T-helper 2 cell treated with Interferon-gamma antibody and Interleukin-4, amounts not matched to agents 100 ng/mL and 5 ng/mL, for 36 hours (primary cell): Measurements from ENCODE around the gene QPCTL. TPM values are rescaled to one million over a fixed set of nuclear protein-coding genes. Genes with fewer than 3 reads are reported as not detected.
"Not testable (repeated sequence)": the region's sequence is repeated elsewhere in the genome, so short reads cannot be mapped to it uniquely, and the experiment has no call there.

Experiments used
- intact Hi-C: fragments of 100-400 bp; cut with micrococcal nuclease; formaldehyde crosslinking; loops from one replicate; pipeline ENCODE4 v1.15.1; 2023
- total RNA-seq: library from RNA; stranded (reverse); gene quantifications from 2 replicates; pipeline ENCODE4 v1.2.3, GENCODE V29; 2022

The QPCTL gene
- total RNA-seq, 1 donor from 2014 or later = 8.2 TPM

DNA sequence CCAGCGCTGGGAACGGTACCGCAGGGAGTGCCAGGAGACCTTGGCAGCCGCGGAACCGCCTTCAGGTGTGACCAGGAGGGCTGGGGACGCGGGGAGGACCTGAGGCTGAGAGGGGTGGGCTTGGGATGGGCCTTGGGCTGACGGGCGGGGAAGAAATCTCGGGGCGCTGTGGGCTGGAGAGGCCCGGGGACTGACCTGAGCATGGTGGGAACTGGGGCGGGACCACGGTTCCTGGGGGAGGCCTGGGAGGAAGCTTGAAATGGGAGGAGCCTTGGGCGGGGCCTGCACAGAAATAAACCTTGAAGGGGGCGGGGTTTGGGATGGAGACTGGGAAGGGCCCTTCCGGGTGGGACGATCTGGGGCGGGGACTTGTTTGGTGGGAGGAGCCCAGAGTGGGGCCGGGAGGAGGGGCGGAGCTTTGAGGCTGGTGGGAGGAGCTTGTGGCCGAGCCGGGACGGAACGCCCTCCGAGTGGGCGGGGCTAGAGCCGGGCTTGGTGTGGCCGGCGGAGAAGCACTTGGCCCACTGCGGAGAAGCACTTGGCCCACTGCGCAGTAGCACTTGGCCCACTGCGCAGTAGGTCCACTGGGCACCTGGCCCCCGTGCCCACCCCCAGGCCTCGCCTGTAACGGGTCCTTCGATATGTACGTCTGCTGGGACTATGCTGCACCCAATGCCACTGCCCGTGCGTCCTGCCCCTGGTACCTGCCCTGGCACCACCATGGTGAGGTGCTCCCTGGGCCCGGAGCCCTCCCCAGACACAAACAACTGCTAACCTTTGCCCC, 21.6 kb upstream of the QPCTL start:
- intact Hi-C loops = loop anchor here (2.0 kb wide), 1 partner anchor 22 kb away; the partner anchor contains the start of gene QPCTL

DNA sequence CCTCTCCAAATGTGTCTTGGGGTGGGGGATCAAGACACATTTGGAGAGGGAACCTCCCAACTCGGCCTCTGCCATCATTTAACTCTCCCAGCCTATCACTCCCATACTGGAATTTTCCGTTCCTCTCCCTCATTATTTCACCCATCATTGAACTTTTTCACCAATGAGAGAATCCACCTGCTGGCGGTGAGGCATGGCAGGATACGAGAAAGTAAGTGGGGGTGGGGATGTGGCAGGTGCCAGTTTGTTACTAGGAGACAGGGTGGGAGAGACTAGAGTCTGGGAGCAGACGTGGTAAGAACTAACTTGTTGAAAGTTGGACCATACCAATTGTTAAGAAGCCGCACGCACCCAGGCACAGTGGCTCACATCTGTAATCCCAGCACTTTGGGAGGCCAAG, 17.5 kb upstream of the QPCTL start:
- intact Hi-C loops = no loop called here

DNA sequence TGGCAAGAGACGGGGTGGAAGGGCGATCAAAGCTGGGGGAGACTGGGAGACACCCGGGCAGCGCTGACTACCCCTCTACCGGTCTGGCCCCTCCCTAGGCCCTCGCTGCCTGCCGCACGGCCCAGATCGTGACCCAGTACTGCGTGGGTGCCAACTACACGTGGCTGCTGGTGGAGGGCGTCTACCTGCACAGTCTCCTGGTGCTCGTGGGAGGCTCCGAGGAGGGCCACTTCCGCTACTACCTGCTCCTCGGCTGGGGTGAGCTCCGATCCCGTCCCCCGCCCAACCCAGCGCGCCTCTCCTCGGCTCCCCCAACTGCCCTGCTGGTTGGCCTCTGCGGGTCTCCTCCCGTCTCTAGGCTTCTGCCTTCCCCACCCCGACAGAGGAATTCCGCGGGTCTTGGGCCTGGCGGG, 15.6 kb upstream of the QPCTL start:
- intact Hi-C loops = no loop called here

DNA sequence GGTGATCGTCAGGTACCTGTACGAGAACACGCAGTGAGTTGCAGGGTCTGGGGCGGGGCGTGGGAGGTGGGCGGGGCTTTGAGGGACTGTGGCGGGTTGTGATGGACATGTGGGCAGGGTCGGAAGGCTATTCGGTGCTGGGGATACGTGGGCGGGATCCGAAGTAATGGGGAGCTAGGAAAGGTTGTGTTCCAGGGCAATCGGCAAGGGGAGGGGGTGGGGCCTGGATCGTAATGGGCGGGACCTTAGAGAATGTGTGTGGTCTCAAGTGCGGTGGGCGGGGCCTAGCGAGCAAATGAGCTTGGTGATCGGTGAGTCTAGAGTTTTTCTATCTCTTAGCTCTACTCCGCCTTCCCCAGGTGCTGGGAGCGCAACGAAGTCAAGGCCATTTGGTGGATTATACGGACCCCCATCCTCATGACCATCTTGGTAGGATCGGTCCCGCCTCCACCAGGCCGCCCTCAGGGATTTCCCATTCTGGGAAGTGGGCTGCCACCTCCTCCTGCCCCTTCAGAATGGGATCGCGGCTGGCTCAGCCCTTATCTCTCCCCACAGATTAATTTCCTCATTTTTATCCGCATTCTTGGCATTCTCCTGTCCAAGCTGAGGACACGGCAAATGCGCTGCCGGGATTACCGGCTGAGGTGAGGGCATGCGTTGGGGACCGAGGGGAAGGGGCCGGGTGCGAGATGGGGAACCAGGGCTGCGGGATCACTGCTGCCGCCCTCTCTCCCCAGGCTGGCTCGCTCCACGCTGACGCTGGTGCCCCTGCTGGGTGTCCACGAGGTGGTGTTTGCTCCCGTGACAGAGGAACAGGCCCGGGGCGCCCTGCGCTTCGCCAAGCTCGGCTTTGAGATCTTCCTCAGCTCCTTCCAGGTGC, 14.9 kb upstream of the QPCTL start:
- intact Hi-C loops = no loop called here

DNA sequence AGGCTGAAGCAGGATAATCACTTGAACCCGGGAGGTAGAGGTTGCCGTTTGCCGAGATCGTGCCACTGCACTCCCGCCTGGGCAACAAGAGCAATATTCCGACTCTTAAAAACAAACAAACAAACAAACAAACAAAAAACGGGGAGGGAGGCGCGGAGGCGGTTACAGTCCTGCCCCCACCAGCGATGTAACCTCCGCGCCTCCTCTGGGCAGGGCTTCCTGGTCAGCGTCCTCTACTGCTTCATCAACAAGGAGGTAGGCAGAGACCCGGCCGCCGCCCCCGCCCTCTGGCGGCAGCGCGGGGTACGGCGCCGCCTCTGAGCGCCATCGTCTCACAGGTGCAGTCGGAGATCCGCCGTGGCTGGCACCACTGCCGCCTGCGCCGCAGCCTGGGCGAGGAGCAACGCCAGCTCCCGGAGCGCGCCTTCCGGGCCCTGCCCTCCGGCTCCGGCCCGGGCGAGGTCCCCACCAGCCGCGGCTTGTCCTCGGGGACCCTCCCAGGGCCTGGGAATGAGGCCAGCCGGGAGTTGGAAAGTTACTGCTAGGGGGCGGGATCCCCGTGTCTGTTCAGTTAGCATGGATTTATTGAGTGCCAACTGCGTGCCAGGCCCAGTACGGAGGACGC, 11.0 kb upstream of the QPCTL start:
- intact Hi-C loops = loop anchor here (1.0 to 5.0 kb wide), 3 partner anchors 11 to 74 kb away; partner anchors contain the start of gene QPCTL

DNA sequence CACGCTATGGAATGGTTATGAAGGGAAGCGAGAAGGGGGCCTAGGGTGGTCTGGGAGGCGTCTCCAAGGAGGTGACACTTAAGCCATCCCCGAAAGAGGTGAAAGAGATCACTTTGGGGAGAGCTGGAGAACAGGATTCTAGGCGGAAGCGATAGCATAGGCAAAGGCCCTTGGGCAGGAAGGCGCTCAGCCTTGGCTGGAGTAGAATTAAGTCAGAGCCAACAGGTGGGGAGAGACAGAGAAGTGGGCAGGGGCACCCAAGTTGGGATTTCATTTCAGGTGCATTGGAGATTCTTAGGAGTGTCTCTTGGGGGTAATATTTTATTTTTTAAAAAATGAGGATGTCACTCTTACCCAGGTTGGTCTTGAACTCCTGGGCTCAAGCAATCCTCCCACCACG, 10.3 kb upstream of the QPCTL start:
- intact Hi-C loops = loop anchor here (5.0 kb wide), 1 partner anchor 40 kb away; no protein-coding TSS in a partner anchor

DNA sequence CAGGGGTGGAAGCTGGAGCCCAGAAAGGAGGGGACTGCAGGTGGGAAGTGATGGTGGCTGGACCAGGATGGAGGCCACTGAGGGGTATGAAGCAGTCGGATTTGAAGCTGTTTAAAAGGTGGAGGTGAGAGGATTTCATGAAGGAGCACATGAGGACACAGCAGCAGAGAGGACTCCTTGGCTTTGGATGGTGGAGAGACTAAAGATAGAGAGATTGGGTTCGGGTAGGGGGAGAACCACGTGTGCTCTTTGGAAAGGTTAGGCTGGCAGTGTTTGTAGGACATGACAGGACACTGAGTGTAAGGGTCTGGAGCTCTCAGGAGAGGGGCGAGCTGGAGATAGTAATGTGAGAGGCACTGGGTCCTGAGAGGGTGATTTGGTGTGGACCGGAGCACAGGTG, 9.6 kb upstream of the QPCTL start:
- intact Hi-C loops = loop anchor here (5.0 kb wide), 1 partner anchor 41 kb away; no protein-coding TSS in a partner anchor

DNA sequence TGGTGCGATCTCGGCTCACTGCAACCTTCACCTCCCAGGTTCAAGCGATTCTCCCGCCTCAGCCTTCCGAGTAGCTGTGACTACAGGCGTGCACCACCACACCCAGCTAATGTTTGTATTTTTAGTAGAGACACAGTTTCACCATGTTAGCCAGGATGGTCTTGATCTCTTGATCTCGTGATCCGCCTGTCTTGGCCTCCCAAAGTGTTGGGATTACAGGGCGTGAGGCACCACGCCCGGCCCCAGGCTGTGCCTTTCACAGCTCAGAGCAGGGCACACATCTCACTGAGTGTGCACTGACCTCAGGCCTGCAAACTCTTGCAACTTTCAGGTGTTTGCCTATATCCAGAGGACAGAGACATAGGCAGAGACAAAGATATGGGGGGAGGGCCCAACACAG, 7.4 kb upstream of the QPCTL start:
- intact Hi-C loops = not testable (repeated sequence)

DNA sequence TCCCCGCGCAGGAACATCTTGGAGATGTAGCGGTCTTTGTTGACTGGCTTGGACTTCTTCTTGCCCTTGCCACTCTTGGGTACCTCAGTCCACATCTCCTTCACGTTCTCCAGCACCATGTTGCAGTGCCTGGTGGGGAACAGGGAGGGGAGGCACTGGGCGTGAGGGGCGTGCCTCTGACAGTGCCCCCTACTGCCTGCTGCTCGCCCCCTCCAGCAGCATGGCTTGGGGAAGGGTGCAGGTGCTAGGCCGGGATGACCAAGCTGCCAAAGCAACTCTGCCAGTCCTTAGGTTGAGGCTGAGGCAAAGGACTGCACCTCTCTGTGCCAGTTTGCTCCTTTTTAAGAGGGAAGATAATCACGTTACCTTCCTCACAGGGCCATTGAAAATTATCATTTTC, 4.9 kb upstream of the QPCTL start:
- intact Hi-C loops = no loop called here

DNA sequence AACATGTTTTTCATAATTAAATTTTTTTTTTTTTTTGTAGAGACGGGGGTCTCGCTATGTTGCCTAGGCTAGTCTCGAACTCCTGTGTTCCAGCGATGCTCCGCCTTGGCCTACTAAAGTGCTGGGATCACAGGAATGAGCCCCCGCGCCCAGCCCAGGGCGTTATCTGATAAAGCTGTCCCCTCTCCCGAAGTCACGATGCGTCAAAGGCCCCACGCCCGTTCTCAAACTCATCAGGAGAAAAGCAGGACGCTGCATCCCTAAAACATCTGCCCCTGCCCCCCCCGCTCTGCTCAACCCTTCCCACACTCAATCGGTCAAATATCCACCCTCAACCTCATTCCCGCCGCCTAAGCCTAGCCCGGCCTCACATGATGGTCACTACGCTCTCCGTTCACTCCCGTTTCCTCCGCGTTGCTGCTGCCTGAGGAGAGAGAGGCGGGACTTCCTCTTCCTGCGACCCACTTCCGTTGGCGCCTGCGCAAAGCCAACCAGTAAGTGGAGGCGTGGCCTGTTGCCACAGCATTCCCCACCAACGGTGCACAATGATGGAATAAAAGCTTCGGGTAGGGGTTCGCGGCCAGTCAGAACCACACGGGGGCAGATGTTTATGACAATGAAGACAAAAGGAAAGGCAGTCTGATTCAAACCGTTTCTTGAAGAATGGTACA, 815 bp upstream of the QPCTL start, which contains the start of gene SNRPD2:
SNRPD2 (minus strand) TSS at position 438 of the 671 bp plus-strand sequence; CDS start at position 373, 65 bp downstream.
- intact Hi-C loops = loop anchor here (1.0 to 5.0 kb wide), 8 partner anchors 10 to 264 kb away; partner anchors contain the start of genes OPA3, SYMPK and VASP

DNA sequence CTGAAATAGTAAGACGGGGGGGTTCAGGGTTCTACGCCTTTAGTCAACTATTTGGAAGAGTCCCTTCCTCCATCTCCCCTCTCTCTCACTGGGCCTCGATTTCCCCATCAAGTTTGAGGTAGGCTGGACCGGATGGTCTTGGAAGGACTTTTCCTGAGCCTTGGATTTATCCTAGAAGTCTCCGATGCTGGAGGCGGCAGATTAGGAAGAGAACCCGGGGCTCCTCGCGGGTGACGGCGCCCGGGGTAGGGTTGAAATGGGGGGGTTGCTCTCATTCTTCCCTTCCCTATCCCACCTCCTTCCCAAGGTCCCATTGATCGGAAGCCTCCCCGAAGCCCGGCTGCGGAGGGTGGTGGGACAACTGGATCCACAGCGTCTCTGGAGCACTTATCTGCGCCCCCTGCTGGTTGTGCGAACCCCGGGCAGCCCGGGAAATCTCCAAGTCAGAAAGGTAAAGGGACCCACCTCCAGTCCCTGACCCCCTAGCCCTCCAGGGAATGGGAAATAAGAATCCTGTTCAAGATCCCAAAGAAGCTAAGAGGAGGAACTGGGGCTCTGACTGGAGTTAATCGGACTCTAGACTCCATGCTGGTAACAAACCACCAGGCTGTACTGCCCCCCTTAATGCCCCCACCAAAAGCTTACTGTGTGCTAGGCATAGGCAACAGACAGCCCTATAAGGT, 781 bp downstream of the QPCTL start:
- intact Hi-C loops = loop anchor here (2.0 to 5.0 kb wide), 4 partner anchors 22 to 266 kb away; partner anchors contain the start of gene VASP

DNA sequence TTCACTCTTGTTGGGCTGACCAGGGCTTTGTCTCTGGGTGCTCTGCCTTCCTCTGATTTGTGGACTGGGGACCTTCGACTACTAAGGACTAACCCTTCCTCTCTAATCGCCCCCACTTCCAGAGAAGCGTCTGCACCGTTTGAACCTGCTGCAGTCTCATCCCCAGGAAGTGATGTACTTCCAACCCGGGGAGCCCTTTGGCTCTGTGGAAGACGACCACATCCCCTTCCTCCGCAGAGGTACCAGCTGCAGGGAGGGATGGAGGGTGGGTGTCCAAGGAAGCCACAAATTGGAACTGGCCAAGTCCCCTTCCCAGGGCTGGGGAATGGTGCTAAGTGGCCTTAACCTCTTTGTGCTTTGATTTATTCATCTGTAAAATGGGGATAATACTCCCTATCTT, 9.2 kb downstream of the QPCTL start:
- intact Hi-C loops = no loop called here

DNA sequence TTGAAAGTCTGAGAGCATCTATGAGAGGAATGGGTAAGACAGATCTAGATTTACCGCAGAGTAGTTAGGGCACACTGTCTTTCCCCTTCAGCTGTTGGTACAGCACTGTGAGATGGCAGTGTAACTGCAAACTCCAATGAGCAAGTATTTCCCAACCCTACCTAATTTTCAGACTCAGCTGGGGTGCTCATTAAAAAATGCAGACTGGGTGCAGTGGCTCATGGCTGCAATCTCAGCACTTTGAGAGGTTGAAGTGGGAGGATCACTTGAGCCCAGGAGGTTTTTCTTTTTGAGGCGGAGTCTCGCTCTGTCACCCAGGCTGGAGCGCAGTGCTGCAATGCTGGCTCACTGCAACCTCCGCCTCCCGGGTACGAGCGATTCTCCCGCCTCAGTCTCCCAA, 12.6 kb downstream of the QPCTL start:
- intact Hi-C loops = no loop called here

DNA sequence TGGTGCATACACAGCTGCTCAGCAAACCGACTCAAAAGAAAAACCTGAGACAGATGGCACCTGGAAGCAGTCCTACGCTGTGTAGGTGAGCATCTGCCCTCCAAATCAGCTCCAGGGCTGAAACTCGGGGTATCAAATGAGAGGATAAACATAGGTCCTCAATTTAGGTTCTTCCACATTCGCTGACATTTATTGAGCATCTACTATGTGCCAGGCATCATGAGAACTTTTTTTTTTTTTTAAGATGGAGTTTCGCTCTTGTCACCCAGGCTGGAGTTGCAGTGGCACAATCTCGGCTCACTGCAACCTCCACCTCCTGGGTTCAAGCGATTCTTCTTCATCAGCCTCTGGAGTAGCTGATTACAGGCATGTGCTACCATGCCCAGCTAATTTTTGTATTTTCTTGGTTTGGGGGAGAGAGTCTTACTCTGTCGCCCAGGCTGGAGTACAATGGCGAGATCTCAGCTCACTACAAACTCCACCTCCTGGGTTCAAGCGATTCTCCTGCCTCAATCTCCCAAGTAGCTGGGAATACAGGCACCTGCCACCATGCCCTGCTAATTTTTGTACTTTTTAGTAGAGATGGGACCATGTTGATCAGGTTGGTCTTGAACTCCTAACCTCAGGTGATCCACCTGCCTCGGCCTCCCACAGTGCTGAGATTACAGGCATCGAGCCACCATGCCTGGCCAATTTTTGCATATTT, 13.4 kb downstream of the QPCTL start:
- intact Hi-C loops = no loop called here

DNA sequence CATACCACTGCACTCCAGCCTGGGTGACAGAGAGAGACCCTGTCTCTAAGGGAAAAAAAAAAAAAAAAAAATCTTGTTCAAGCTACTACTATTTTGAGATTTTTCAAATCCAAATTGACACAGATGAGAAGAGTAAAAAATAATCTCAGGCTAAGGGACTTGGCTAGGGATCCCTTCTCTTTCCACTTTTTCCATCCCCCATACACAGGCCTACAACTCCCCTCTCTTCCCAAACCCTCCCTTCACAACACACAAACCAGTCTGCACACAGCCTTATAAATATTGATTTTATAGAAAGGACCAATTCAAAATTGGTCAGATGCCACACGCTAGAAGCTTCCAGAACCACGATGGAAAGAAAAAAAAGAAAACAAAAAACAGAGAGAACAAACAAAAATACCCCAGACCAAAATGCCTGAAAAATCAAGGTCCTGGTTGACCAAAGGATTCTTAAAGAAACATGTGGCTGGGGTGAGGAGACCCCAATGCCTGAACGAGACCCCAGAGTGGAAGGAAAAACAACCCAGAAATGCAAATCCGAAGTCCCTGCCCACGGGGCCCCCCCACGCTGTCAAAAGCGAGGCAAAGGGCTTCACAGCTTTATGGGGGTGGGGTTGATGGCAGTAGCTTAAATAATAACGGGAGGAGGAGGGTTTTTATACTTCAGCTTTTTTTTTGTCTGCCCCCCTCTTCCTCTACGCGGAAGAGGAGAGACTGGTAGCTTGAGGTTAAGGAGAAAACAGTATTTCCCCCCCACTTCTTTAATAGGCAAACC, 18.1 kb downstream of the QPCTL start:
- intact Hi-C loops = no loop called here

DNA sequence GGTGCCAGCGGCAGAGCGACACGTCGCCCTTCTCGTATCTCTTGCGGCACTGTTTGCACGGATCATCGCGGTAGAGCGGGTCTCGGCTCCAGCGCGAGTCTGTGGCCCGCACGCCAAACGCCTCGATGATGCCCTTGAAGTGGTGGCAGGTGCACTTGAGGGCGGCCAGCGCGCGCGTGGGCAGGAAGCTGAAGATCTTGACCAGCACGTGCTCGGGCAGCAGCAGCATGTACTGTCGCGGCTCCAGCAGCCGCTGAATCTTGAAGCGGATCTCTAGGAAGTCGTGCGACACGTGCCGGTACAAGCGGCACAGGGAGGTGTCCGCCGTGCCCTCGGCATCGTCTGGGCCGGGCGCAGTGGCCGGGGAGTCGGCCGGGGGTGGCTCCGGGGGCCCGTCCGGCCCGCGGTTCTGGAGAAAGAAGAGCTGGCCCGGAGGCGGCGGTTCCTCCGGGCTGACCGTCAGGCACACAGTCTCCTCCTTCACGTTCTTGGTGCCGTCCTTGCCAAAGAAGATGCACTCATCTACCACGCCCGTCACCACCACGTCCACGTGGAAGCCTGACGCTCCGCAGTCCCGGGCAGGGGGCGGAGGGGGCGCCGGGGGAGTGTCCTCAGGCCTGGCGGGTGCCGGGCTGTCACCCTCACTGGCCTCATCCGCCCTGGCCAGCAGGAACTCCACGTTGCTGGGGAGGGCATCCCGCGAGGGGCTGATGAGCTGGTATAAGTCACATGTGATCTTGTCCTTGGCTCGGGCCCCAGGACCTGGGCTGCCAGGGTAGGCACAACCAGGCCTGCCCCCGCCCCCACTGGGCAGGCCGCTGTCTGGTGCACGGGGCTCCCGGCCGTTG, 19.6 kb downstream of the QPCTL start:
- intact Hi-C loops = no loop called here

DNA sequence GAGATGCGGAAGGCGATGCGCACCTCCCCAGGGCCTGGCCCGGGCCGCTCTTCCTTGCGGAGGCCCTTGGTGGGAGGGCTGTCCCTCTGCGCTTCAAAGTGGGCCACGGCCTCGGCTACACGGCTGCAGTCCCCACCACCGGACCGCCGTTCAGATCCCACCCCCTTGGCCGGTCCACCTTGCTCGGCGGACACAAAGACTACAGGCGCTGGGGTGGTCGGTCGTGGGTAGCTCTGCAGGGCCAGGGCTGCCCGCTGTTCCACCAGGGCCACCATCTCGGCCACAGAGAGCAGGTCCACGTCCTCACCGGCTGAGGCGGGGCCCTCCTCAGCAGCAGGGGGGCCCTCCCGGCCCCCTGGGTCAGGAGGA, 20.2 kb downstream of the QPCTL start:
- intact Hi-C loops = no loop called here

DNA sequence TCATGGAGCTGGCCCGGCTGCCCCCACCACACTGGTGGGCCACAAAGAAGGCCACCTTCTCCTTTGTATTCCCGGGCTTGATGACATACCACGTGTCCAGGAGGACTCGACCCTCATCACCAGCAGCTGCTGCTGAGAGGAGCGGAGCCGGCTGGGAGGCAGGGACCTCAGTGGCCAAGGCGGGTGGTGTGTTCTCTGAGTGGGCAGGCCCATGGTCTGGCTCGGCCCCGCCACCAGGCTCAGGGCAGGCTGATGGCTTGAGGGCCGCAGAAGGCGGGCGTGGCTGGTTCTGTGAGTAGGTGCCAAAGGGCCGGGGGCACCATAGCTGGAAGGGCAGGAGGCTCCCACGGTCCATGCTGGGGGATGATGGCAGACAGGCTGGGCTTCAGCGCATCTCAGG, 20.7 kb downstream of the QPCTL start:
- intact Hi-C loops = no loop called here
